Measurements from ENCODE around the gene HSD3B1.
"Not testable (repeated sequence)": the region's sequence is repeated elsewhere in the genome, so short reads cannot be mapped to it uniquely, and the experiment has no call there.

HSD3B1 gene

DNA sequence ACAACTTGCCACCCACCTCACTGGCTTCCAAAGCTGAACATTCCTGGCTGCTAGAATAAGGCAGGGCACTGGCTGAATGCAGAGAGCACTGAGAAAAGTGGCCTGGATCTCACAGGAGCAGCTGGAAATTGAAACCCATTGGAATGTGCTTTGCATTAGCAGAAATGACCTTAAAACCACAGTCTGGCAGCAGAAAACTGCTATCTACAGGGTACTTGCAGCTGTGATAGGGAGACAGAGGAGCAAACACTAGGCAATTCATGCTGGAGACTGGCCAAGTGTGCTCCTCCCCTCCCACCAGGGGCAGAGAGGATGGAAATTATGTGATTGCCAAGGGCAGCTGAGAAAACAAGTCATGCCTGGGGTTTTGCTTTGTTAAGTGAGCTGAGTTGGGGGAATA, 47.2 kb downstream of the HSD3B1 start:
- no peak overlapping the region for H3K27ac Mint-ChIP-seq
- no peak overlapping the region for H3K4me3 Mint-ChIP-seq
- H3K36me3 Mint-ChIP-seq (ENCODE audit: low read depth), result no peaks in the 10 kb centered on the region
- peaks cover 3% of the 10 kb centered on the region for H3K27me3 Mint-ChIP-seq (ENCODE audit: low read depth)
- H3K4me1 Mint-ChIP-seq (ENCODE audit: low read depth), result no peaks in the 10 kb centered on the region
- H3K9me3 Mint-ChIP-seq, result no peaks in the 10 kb centered on the region

DNA sequence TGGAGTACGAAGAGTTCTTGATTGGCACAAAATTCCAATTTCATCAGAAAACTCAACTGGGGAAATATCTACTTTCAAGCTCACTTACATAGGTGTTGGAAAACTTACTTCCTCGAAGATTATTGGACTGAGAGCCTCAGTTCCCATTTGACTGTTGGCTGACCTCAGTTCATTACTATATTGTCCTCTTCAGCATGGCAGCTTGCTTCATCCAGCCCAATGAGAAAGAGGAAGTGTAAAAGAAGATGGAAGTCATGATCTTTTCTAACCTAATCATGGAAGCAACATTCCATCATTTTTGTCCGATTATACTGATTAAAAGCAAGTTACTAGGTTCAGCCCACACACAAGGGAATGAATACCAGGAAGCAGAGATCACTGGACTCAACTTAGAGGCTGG, 49.4 kb downstream of the HSD3B1 start:
- Mint-ChIP-seq H3K27me3 (ENCODE audit: low read depth) (no peaks in the 10 kb centered on the region), H3K4me1 (ENCODE audit: low read depth) (no peaks in the 10 kb centered on the region), H3K36me3 (ENCODE audit: low read depth) (no peaks in the 10 kb centered on the region), H3K27ac (no peak overlapping the region), H3K9me3 (no peaks in the 10 kb centered on the region), H3K4me3 (no peak overlapping the region)

- H3K27ac Mint-ChIP-seq; H3K4me1 Mint-ChIP-seq (ENCODE audit: low read depth); H3K4me3 Mint-ChIP-seq; H3K27me3 Mint-ChIP-seq (ENCODE audit: low read depth); H3K36me3 Mint-ChIP-seq (ENCODE audit: low read depth); H3K9me3 Mint-ChIP-seq: not testable (repeated sequence)
Observed at GRCh38 chr1:119560402-119560801, 53.4 kb downstream of the HSD3B1 start.

DNA sequence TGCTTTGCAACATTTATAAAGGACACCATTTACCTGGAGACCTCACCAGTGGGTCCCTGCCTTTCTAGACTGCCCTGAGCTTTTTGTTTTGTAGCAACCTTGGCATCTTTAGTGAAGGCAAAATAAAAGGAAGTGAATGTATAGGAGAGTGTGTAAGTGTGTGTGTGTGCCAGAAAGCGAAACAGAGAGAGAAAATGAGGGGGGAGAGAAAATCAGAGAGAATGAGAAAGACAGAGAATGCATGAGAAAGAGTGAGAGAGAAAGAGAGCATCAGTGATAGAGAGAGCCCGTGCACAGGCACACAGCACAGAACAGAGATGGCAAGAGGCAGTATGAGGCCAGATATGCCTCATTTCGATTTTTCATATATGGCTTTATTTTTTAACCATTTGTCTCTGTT, 57.5 kb downstream of the HSD3B1 start:
- no peak overlapping the region for H3K4me3 Mint-ChIP-seq
- no peaks in the 10 kb centered on the region for H3K9me3 Mint-ChIP-seq
- peaks cover 12% of the 10 kb centered on the region for H3K27me3 Mint-ChIP-seq (ENCODE audit: low read depth)
- H3K36me3 Mint-ChIP-seq (ENCODE audit: low read depth), result no peaks in the 10 kb centered on the region
- H3K4me1 Mint-ChIP-seq (ENCODE audit: low read depth), result peaks cover 2% of the 10 kb centered on the region
- H3K27ac Mint-ChIP-seq, result no peak overlapping the region
